ENCODE measurements around the gene LHX4.
A peak's percentile ranks its signal among the peaks of the same experiment; 100 is the strongest.

GRCh38 chr1:180231506-180231921 is 1.4 kb downstream of the LHX4 start:
- TF ChIP-seq SUZ12 (IDR thresholded peaks at IDR 0.05; ENCODE audit: extremely low read depth, insufficient read depth, insufficient read length) (peak; percentile 96), ZNF274 (IDR thresholded peaks at IDR 0.05; ENCODE audit: low read depth, low read length) (no peak), YY1 (IDR thresholded peaks at IDR 0.05; ENCODE audit: insufficient read depth, insufficient read length) (no peak)

Measured in NT2/D1 (cell line).